ENCODE measurements around the gene RPS18. TPM values are rescaled to one million over a fixed set of nuclear protein-coding genes. Genes with fewer than 3 reads are reported as not detected.
A peak's percentile ranks its signal among the peaks of the same experiment; 100 is the strongest.

The RPS18 gene
- total and polyA plus RNA-seq, 2 of the 13 experiments (the other 11 are each of a cell fraction or from before 2014, with no cell fraction given), result 3,896 to 5,806 TPM

DNA sequence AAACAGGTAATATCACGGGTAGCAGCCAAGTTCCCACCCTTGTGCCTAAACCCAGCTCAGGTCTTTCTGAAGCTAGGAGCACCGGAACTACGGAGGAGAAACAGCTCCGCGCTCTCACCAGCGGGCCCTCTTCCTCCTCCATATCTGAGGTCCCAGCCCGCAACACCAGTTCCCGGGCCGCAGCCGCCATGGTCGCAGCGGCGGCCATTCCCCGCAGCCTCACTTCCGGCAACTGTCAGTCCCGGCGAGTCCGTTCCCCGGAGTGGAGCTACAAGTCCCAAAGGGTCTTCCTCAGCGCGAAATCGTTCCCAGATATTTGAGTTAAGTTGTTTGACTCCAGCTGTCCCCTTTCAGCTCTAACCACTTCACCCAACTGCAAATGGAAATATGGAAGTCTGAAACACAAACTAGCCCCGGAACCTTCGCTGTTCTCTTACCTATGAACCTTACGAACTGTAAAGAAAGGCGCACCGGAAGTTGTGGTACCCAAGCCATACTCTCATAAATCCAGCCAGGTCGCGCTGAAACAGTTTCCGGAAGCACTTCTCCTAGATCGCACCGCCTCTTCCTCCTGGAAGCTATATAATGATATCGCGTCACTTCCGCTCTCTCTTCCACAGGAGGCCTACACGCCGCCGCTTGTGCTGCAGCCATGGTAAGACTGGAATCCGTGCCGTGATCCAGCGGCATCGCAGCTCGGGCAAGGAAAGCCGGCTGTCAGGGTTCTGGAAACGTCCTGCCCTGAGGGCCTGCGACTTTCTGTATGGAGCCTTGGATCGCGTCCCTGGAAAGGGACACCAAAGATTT, at the start of gene RPS18, which contains the start of gene VPS52 (continued):
- no peak for TF ChIP-seq CSRNP2 (CRISPR knock-in tag; conservative IDR thresholded peaks at IDR 0.05; ENCODE audit: low read depth)
- peak; percentile 92 for TF ChIP-seq ELF1 (CRISPR knock-in tag; IDR thresholded peaks at IDR 0.05)
- TF ChIP-seq ZFP82 (CRISPR knock-in tag; IDR thresholded peaks at IDR 0.05; ENCODE audit: borderline replicate concordance), result 0 out of 2 replicates have a peak, but pooled peaks have one; percentile 11
- TF ChIP-seq FOXJ3 (CRISPR knock-in tag; IDR thresholded peaks at IDR 0.05; ENCODE audit: borderline replicate concordance), result peak; percentile 57
- TF ChIP-seq BRCA1 (CRISPR knock-in tag; IDR thresholded peaks at IDR 0.05), result peak; percentile 85
- TF ChIP-seq, protein P1, sequence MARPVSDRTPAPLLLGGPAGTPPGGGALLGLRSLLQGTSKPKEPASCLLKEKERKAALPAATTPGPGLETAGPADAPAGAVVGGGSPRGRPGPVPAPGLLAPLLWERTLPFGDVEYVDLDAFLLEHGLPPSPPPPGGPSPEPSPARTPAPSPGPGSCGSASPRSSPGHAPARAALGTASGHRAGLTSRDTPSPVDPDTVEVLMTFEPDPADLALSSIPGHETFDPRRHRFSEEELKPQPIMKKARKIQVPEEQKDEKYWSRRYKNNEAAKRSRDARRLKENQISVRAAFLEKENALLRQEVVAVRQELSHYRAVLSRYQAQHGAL (CRISPR knock-in tag; IDR thresholded peaks at IDR 0.05; ENCODE audit: not compliant biosample characterization), result peak; percentile 49
- peak; percentile 39; the same call in 1 of the 2 replicates for TF ChIP-seq ZBTB14 (CRISPR knock-in tag; IDR thresholded peaks at IDR 0.05)
- peak; percentile 43; the same call in 1 of the 2 replicates for TF ChIP-seq ZNF749 (CRISPR knock-in tag; IDR thresholded peaks at IDR 0.05; ENCODE audit: borderline replicate concordance)
- TF ChIP-seq PHF21A (CRISPR knock-in tag; IDR thresholded peaks at IDR 0.05), result peak; percentile 93
- TF ChIP-seq, protein P2, sequence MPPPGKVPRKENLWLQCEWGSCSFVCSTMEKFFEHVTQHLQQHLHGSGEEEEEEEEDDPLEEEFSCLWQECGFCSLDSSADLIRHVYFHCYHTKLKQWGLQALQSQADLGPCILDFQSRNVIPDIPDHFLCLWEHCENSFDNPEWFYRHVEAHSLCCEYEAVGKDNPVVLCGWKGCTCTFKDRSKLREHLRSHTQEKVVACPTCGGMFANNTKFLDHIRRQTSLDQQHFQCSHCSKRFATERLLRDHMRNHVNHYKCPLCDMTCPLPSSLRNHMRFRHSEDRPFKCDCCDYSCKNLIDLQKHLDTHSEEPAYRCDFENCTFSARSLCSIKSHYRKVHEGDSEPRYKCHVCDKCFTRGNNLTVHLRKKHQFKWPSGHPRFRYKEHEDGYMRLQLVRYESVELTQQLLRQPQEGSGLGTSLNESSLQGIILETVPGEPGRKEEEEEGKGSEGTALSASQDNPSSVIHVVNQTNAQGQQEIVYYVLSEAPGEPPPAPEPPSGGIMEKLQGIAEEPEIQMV (CRISPR knock-in tag; IDR thresholded peaks at IDR 0.05; ENCODE audit: low read depth), result peak; percentile 18; the same call in 1 of the 2 replicates
- no peak for TF ChIP-seq ZNF3 (CRISPR knock-in tag; IDR thresholded peaks at IDR 0.05)
- TF ChIP-seq SIN3A (IDR thresholded peaks at IDR 0.05; ENCODE audit: borderline replicate concordance, low read depth, low read length), result peak; percentile 95; the same call in 1 of the 2 replicates
- TF ChIP-seq SKIL (CRISPR knock-in tag; IDR thresholded peaks at IDR 0.05; ENCODE audit: borderline replicate concordance), result no peak
- TF ChIP-seq TBX3 (IDR thresholded peaks at IDR 0.05; ENCODE audit: borderline replicate concordance), result peak; percentile 43; the same call in 1 of the 2 replicates
- no peak; the same call in 1 of the 2 replicates for TF ChIP-seq ZBTB7A (CRISPR knock-in tag; IDR thresholded peaks at IDR 0.05)
- peak; percentile 76 for TF ChIP-seq PITX1 (CRISPR knock-in tag; IDR thresholded peaks at IDR 0.05)
- 0 out of 2 replicates have a peak, but pooled peaks have one; percentile 9 for TF ChIP-seq ZNF576 (CRISPR knock-in tag; IDR thresholded peaks at IDR 0.05)
- TF ChIP-seq JARID2 (CRISPR knock-in tag; IDR thresholded peaks at IDR 0.05; ENCODE audit: insufficient replicate concordance), result no peak
- TF ChIP-seq SP1 (IDR thresholded peaks at IDR 0.05), result no peak
- 0 out of 2 replicates have a peak, but pooled peaks have one; percentile 79 for TF ChIP-seq SP1 (CRISPR knock-in tag; IDR thresholded peaks at IDR 0.05)
- TF ChIP-seq REXO4 (CRISPR knock-in tag; IDR thresholded peaks at IDR 0.05; ENCODE audit: borderline replicate concordance), result peak; percentile 74; the same call in 1 of the 2 replicates

Data from HepG2 (cell line).